IMR-90 (cell line): Measurements from ENCODE around the gene MOCS1. TPM values are rescaled to one million over a fixed set of nuclear protein-coding genes. Genes with fewer than 3 reads are reported as not detected.

ENCODE experiments used
- ATAC-seq: fragments of 200-7000 bp; cut with Tn5 transposase; 2 replicates; pipeline ENCODE4 v1.9.1; 2020; ENCODE audit warnings: low read depth, mild to moderate bottlenecking, moderate library complexity
- BruUV-seq: library from RNA; stranded (reverse); fragments of 400-500 nt; replicated peaks from 2 replicates; lab custom pipeline; 2021; lab: Mats Ljungman, UMichigan
- CTCF ChIA-PET: fragments of 300-600 bp; formaldehyde crosslinking; extraction: SDS; loops from one replicate; lab custom pipeline; 2021; ENCODE audit warnings: antibody characterized with exemption; lab: Yijun Ruan, JAX
- POLR2A ChIA-PET: fragments of 300-600 bp; sonication (Branson Sonifier 250); formaldehyde crosslinking; loops from one replicate; lab custom pipeline; 2022; ENCODE audit warnings: antibody characterized with exemption; ENCODE audit not compliant: unreplicated experiment; lab: Charles Lee
- DNase-seq: peaks from one replicate; pipeline ENCODE4 v3.0.0; 2013
- H2AFZ ChIP-seq: replicated peaks from 2 replicates; pipeline ENCODE3; 2013; ENCODE audit warnings: low read length, mild to moderate bottlenecking; ENCODE audit not compliant: poor library complexity
- H2AK5ac ChIP-seq: 2 replicates; pipeline ENCODE4 v1.6.1; 2013; ENCODE audit warnings: low read depth, low read length, inconsistent platforms
- H2AK9ac ChIP-seq: replicated peaks from 2 replicates; pipeline ENCODE3; 2013; ENCODE audit warnings: mild to moderate bottlenecking, low read depth, low read length, moderate library complexity; ENCODE audit not compliant: poor library complexity
- H2BK120ac ChIP-seq: 2 replicates; pipeline ENCODE4 v1.6.1; 2013; ENCODE audit warnings: low read depth, low read length, inconsistent platforms
- H2BK15ac ChIP-seq: 3 replicates; pipeline ENCODE4 v1.6.1; 2013; ENCODE audit warnings: low read depth, low read length, inconsistent platforms
- H2BK20ac ChIP-seq: 2 replicates; pipeline ENCODE4 v1.6.1; 2013; ENCODE audit warnings: low read depth, mild to moderate bottlenecking, inconsistent platforms, low read length, moderate library complexity
- H2BK5ac ChIP-seq: 2 replicates; pipeline ENCODE4 v1.6.1; 2013; ENCODE audit warnings: mild to moderate bottlenecking, low read depth, low read length, inconsistent platforms; ENCODE audit not compliant: poor library complexity, severe bottlenecking
- H3K14ac ChIP-seq: replicated peaks from 2 replicates; pipeline ENCODE4 v1.6.1; 2013; ENCODE audit warnings: low read depth, low read length, inconsistent platforms
- H3K18ac ChIP-seq: 2 replicates; pipeline ENCODE4 v1.6.1; 2013; ENCODE audit warnings: low read depth, low read length, control low read depth
- H3K23ac ChIP-seq: 2 replicates; pipeline ENCODE4 v1.6.1; 2013; ENCODE audit warnings: low read depth, low read length, inconsistent platforms
- H3K27ac ChIP-seq: 2 replicates; pipeline ENCODE4 v1.5.1; 2013; ENCODE audit warnings: mild to moderate bottlenecking, control low read depth, low read length; ENCODE audit not compliant: insufficient read depth
- H3K27me3 ChIP-seq: 2 replicates; pipeline ENCODE4 v1.6.1; 2013; ENCODE audit warnings: low read length; ENCODE audit not compliant: control insufficient read depth, insufficient read depth
- H3K36me3 ChIP-seq: 2 replicates; pipeline ENCODE4 v1.6.1; 2013; ENCODE audit warnings: low read length, mixed read lengths; ENCODE audit not compliant: control insufficient read depth, insufficient read depth
- H3K4ac ChIP-seq: 2 replicates; pipeline ENCODE4 v1.6.1; 2013; ENCODE audit warnings: low read depth, low read length, inconsistent platforms
- H3K4me1 ChIP-seq: 2 replicates; pipeline ENCODE4 v1.6.1; 2013; ENCODE audit warnings: low read length, mixed read lengths; ENCODE audit not compliant: control insufficient read depth, insufficient read depth
- H3K4me2 ChIP-seq: 2 replicates; pipeline ENCODE4 v1.6.1; 2013; ENCODE audit warnings: low read depth, mild to moderate bottlenecking, control low read depth, low read length, moderate library complexity
- H3K4me3 ChIP-seq: 2 replicates; pipeline ENCODE4 v1.5.1; 2013; ENCODE audit warnings: low read depth, mild to moderate bottlenecking, control low read depth, low read length, moderate library complexity; ENCODE audit not compliant: insufficient read depth
- H3K56ac ChIP-seq: 2 replicates; pipeline ENCODE4 v1.6.1; 2013; ENCODE audit warnings: low read length, inconsistent platforms; ENCODE audit not compliant: insufficient read depth; ENCODE audit errors: extremely low read depth
- H3K79me1 ChIP-seq, 2 experiments: 2 replicates each; pipeline ENCODE4 v1.6.1; 2013; ENCODE audit warnings: low read length in 2 of 2, inconsistent platforms in 1 of 2, low read depth in 1 of 2
- H3K9ac ChIP-seq: 2 replicates; pipeline ENCODE4 v1.6.1; 2013; ENCODE audit warnings: low read depth, low read length, control low read depth
- H3K9me1 ChIP-seq: 2 replicates; pipeline ENCODE4 v1.6.1; 2013; ENCODE audit warnings: low read length, inconsistent platforms; ENCODE audit not compliant: insufficient read depth
- H3K9me3 ChIP-seq: 2 replicates; pipeline ENCODE4 v1.6.1; 2013; ENCODE audit warnings: low read length; ENCODE audit not compliant: control insufficient read depth, insufficient read depth
- H4K20me1 ChIP-seq: 2 replicates; pipeline ENCODE4 v1.6.1; 2013; ENCODE audit warnings: low read length, inconsistent platforms; ENCODE audit not compliant: insufficient read depth
- H4K5ac ChIP-seq: 2 replicates; pipeline ENCODE4 v1.6.1; 2013; ENCODE audit warnings: mild to moderate bottlenecking, low read depth, low read length, control low read depth
- H4K8ac ChIP-seq, 2 experiments: 2 replicates each; pipeline ENCODE4 v1.6.1; 2013; ENCODE audit warnings: low read depth in 2 of 2, low read length in 2 of 2, control low read depth in 1 of 2, inconsistent platforms in 1 of 2
- H4K91ac ChIP-seq: 2 replicates; pipeline ENCODE4 v1.6.1; 2013; ENCODE audit warnings: low read depth, low read length, inconsistent platforms; ENCODE audit not compliant: insufficient read depth
- BHLHE40 ChIP-seq: fragments of 150-350 bp; IDR thresholded peaks from 2 replicates; pipeline ENCODE4 v1.6.1; 2016; ENCODE audit warnings: mild to moderate bottlenecking, low read depth, low read length
- FOS ChIP-seq: fragments of 150-350 bp; IDR thresholded peaks from 2 replicates; pipeline ENCODE4 v1.6.1; 2016; ENCODE audit warnings: low read depth, low read length
- MAFK ChIP-seq: IDR thresholded peaks from 2 replicates; pipeline ENCODE4 v1.6.1; 2012; ENCODE audit warnings: low read depth, low read length, improper control_type of control experiment
- MAZ ChIP-seq: IDR thresholded peaks from 2 replicates; pipeline ENCODE4 v1.6.1; 2012; ENCODE audit warnings: low read depth, mild to moderate bottlenecking, low read length, improper control_type of control experiment, moderate library complexity, borderline replicate concordance
- MXI1 ChIP-seq: IDR thresholded peaks from 2 replicates; pipeline ENCODE4 v1.6.1; 2012; ENCODE audit warnings: low read depth, mild to moderate bottlenecking, low read length, moderate library complexity, borderline replicate concordance
- NFE2L2 ChIP-seq: fragments of 150-350 bp; IDR thresholded peaks from 2 replicates; pipeline ENCODE4 v1.6.1; 2016; ENCODE audit warnings: low read depth, mild to moderate bottlenecking, low read length
- RCOR1 ChIP-seq: IDR thresholded peaks from 2 replicates; pipeline ENCODE4 v1.6.1; 2012; ENCODE audit warnings: mild to moderate bottlenecking, low read length, improper control_type of control experiment; ENCODE audit not compliant: insufficient replicate concordance
- RFX5 ChIP-seq: IDR thresholded peaks from 2 replicates; pipeline ENCODE4 v1.8.0; 2012; ENCODE audit warnings: low read depth, mild to moderate bottlenecking, low read length, moderate library complexity
- WGBS, 2 experiments: methylation state at CpG; one replicate each; pipeline versions ENCODE4 v1.1.5 to v1.1.7; 2013; ENCODE audit warnings: missing lambda C conversion rate in 2 of 2; ENCODE audit not compliant: insufficient read length in 1 of 2; ENCODE audit errors: extremely low coverage in 2 of 2; 5-methylcytosine and 5-hydroxymethylcytosine counted together
- dilution Hi-C: fragments of 300-500 bp; cut with HindIII; formaldehyde crosslinking; loops from one replicate; pipeline ENCODE4 v1.14.3; 2018; ENCODE audit warnings: low sequenced_read_pairs; ENCODE audit not compliant: unreplicated experiment
- in situ Hi-C: fragments of 300-500 bp; cut with MboI; formaldehyde crosslinking; loops from 3 replicates; pipeline ENCODE4 v1.14.3; 2019; ENCODE audit warnings: low sequenced_read_pairs, inconsistent platforms, mixed read lengths
- intact Hi-C: fragments of 100-400 bp; cut with micrococcal nuclease; formaldehyde crosslinking; loops from 2 replicates; pipeline ENCODE4 v1.10.0; 2022
- polyA plus RNA-seq, 3 experiments: library from polyadenylated mRNA; depleted of rRNA; stranded (reverse); fragments of >200 nt; gene quantifications; 2 replicates each; pipeline ENCODE4 v1.2.3, GENCODE V29; 2012; ENCODE audit warnings: low replicate concordance in 1 of 3
- total RNA-seq: library from RNA; depleted of rRNA; stranded (reverse); fragments of >200 nt; gene quantifications from 2 replicates; pipeline ENCODE4 v1.2.3, GENCODE V29; 2012
- TF ChIP-seq, protein P1 (sequence below): fragments of 150-350 bp; IDR thresholded peaks from 2 replicates; pipeline ENCODE4 v1.6.1; 2016; ENCODE audit warnings: low read depth, mild to moderate bottlenecking, low read length, moderate library complexity, borderline replicate concordance
- TF ChIP-seq, protein P2 (sequence below): fragments of 150-350 bp; IDR thresholded peaks from 2 replicates; pipeline ENCODE4 v1.6.1; 2017; ENCODE audit warnings: mild to moderate bottlenecking, antibody characterized with exemption, low read length, low read depth
- TF ChIP-seq, protein P3 (sequence below): conservative IDR thresholded peaks from 2 replicates; pipeline ENCODE4 v1.5.1; 2012; ENCODE audit warnings: mild to moderate bottlenecking, low read depth, low read length, improper control_type of control experiment

MOCS1 gene
- total and polyA plus RNA-seq, 2 of the 4 experiments (the other 2 are of a cell fraction), result 5.5 to 9.5 TPM

DNA sequence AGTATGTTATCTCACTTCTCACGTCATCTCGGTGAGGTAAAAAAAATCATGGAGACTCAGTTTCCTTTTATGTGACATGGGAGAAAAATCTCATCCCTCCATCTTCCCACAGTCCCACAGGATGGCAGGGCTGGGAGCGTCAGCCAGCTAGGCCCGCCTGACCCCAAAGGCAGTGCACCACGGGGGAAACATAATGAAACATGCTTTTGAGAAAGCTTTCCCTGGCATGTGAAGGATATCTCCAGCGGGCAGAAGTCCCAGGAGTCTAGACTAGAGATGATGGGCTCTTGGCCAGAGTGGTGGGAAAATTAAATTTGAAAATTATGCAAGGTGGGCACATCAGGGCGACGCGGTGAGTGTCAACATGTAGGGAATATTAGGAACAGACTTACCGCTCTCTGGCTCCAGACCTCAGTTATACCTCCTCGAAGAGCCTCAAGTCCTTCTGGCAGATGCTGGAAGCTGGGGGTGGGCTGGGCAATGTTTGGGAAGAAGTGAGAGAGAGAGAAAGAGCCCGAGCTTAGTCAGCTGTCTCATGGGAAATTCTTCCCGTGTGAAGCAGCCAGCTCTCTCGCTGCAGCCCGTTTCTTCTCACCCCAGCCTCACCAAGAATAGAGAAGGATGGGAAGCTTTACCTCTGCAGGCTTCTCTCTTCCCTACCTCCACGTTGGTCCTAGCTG, 52.3 kb downstream of the MOCS1 start (continued):
- TF ChIP-seq FOS (no peak), MAZ (no peak)

DNA sequence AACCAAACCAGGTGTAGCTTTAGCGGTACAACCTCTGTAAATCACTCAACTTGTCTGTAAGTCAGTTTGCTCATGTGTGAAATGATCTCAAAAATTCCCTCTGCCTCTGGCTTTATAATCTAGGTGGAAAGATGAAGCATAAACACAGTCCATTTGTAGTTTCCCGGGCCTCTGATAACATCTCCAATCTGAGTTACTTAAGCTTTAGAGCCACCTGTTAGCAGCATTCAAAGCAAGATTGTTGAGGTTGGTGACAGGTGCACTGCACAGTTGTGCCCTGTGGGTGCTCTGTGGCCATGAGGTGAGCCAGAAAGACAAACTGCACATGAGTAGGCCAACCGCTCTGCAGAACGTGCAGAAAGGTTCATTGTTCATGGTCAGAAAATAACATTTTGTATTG, 53.7 kb downstream of the MOCS1 start:
- Histone ChIP-seq H4K20me1 (no peaks in the 10 kb centered on the region), H2AK5ac (peak overlapping the region; percentile 53; the same call in 1 of the 2 replicates), H2BK15ac (no peak overlapping the region; the same call in 2 of the 3 replicates), H3K9me1 (peaks cover 30% of the 10 kb centered on the region), H4K91ac (peak overlapping the region; percentile 76; the same call in 1 of the 2 replicates), H2AFZ (no peak overlapping the region), H3K9ac (no peak overlapping the region), H4K8ac (0 out of 4 replicates have a peak overlapping the region, but pooled peaks of 1 of the 2 experiments have one; percentile 27), H3K4me2 (no peak overlapping the region), H2BK120ac (peak overlapping the region; percentile 73; the same call in 1 of the 2 replicates), H4K5ac (no peak overlapping the region), H2AK9ac (no peak overlapping the region), H3K23ac (no peak overlapping the region), H3K36me3 (peaks cover 16% of the 10 kb centered on the region), H3K56ac (no peak overlapping the region), H3K27ac (no peak overlapping the region), H3K4ac (peak overlapping the region; percentile 53), H3K14ac (0 out of 2 replicates have a peak overlapping the region, but pooled peaks have one; percentile 8), H3K79me1 (peaks cover 0 to 16% of the 10 kb centered on the region in 2 experiments; a peak in 2 of 4 replicates), H3K4me3 (no peak overlapping the region), H3K4me1 (peaks cover 39% of the 10 kb centered on the region), H2BK20ac (peak overlapping the region; percentile 77), H3K9me3 (no peaks in the 10 kb centered on the region), H3K27me3 (no peaks in the 10 kb centered on the region), H2BK5ac (no peak overlapping the region), H3K18ac (no peak overlapping the region)
- ChIA-PET CTCF (interaction anchor here (2.8 kb wide), 1 partner anchor 15 kb away, joined by 11 read pairs; no protein-coding TSS in a partner anchor), POLR2A (no interaction called here)
- ATAC-seq, result no peak
- BruUV-seq, result no TSS peak
- dilution Hi-C loops, result no loop called here
- in situ Hi-C loops, result loop anchor here (10.0 kb wide), 1 partner anchor 516 kb away; no protein-coding TSS in a partner anchor
- no peak for DNase-seq
- intact Hi-C loops, result no loop called here
- no CpG with 5 or more reads among the region's 4 CpGs for WGBS, 2 experiments
- TF ChIP-seq MAZ (no peak), MAFK (no peak), BHLHE40 (no peak), FOS (no peak), MXI1 (no peak), NFE2L2 (no peak), RFX5 (no peak), RCOR1 (no peak)
- TF ChIP-seq, protein P1, sequence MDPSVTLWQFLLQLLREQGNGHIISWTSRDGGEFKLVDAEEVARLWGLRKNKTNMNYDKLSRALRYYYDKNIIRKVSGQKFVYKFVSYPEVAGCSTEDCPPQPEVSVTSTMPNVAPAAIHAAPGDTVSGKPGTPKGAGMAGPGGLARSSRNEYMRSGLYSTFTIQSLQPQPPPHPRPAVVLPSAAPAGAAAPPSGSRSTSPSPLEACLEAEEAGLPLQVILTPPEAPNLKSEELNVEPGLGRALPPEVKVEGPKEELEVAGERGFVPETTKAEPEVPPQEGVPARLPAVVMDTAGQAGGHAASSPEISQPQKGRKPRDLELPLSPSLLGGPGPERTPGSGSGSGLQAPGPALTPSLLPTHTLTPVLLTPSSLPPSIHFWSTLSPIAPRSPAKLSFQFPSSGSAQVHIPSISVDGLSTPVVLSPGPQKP, result no peak
- TF ChIP-seq, protein P2, sequence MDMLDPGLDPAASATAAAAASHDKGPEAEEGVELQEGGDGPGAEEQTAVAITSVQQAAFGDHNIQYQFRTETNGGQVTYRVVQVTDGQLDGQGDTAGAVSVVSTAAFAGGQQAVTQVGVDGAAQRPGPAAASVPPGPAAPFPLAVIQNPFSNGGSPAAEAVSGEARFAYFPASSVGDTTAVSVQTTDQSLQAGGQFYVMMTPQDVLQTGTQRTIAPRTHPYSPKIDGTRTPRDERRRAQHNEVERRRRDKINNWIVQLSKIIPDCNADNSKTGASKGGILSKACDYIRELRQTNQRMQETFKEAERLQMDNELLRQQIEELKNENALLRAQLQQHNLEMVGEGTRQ, result no peak
- TF ChIP-seq, protein P3, sequence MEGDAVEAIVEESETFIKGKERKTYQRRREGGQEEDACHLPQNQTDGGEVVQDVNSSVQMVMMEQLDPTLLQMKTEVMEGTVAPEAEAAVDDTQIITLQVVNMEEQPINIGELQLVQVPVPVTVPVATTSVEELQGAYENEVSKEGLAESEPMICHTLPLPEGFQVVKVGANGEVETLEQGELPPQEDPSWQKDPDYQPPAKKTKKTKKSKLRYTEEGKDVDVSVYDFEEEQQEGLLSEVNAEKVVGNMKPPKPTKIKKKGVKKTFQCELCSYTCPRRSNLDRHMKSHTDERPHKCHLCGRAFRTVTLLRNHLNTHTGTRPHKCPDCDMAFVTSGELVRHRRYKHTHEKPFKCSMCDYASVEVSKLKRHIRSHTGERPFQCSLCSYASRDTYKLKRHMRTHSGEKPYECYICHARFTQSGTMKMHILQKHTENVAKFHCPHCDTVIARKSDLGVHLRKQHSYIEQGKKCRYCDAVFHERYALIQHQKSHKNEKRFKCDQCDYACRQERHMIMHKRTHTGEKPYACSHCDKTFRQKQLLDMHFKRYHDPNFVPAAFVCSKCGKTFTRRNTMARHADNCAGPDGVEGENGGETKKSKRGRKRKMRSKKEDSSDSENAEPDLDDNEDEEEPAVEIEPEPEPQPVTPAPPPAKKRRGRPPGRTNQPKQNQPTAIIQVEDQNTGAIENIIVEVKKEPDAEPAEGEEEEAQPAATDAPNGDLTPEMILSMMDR, result no peak
